ENCODE measurements around the gene ACAP3. TPM values are rescaled to one million over a fixed set of nuclear protein-coding genes. Genes with fewer than 3 reads are reported as not detected.

Gene ACAP3
- total and polyA plus RNA-seq, 4 donors = 58.7 to 265 (median 146) TPM

DNA sequence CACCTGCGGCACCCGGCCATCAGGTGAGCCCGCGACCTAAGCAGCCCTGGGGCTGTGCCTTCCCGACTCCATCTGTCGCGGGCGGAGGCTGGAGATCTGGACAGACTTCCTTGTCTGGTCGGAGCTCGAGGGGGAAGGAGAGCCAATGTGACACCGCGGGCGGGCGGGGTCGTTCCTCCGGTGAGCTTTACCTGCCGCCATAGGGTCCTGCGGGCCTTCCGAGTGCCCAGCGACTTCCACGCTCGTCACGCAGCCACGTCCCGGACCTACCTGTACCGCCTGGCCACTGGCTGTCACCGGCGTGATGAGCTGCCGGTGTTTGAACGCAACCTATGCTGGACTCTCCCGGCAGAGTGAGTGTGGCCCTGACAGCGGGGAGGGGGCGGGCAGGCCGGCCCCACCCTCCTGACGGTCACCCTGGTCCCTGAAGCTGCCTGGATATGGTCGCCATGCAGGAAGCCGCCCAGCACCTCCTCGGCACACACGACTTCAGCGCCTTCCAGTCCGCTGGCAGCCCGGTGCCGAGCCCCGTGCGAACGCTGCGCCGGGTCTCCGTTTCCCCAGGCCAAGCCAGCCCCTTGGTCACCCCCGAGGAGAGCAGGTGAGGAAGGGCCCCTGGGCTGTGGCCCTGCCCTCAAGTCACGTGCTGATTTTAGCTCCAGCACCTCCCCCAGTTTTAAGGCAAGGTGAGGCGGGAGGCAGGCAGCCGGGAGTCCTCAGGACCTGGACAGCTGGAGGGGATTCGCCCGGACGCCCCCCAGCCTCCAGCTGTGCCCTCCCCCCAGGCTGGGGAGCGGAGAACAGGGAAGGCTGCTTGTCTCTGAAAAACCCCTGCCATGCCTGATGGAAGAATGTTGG lies 1.8 kb upstream of the ACAP3 start:
- no peak overlapping the region for H3K27ac ChIP-seq (ENCODE audit: low read depth, low read length)

GRCh38 chr1:1308756-1309250 lies 1.1 kb upstream of the ACAP3 start:
- no peaks in the 10 kb centered on the region for H3K9me3 ChIP-seq (ENCODE audit: control insufficient read depth, insufficient read depth, low read length)

More for the DNA sequence above, 1.8 kb upstream of the ACAP3 start:
- H3K4me3 ChIP-seq (ENCODE audit: low read depth, low read length) = peak overlapping the region; percentile 40
- peaks cover 71% of the 10 kb centered on the region for H3K36me3 ChIP-seq (ENCODE audit: control insufficient read depth, insufficient read depth, low read length)
- peaks cover 43% of the 10 kb centered on the region for H3K4me1 ChIP-seq (ENCODE audit: control insufficient read depth, insufficient read depth, low read length)
- 18% methylated on average over 55 of the region's 57 CpGs for WGBS (ENCODE audit: insufficient coverage)
- no peaks in the 10 kb centered on the region for H3K27me3 ChIP-seq (ENCODE audit: control insufficient read depth, insufficient read depth, low read length)
- no peaks in the 10 kb centered on the region for H3K9me3 ChIP-seq (ENCODE audit: control insufficient read depth, insufficient read depth, low read length)
- no peak for DNase-seq (ENCODE audit: low read depth in 4 of 6, low spot score in 6 of 6)

GRCh38 chr1:1307261-1307922 lies 338 bp downstream of the ACAP3 start:
- H3K36me3 ChIP-seq (ENCODE audit: control insufficient read depth, insufficient read depth, low read length) = peaks cover 70% of the 10 kb centered on the region
- under 1% methylated on average over 83 of the region's 83 CpGs for WGBS (ENCODE audit: insufficient coverage)
- peak overlapping the region; percentile 72 for H3K4me3 ChIP-seq (ENCODE audit: low read depth, low read length)
- H3K27ac ChIP-seq (ENCODE audit: low read depth, low read length) = peak overlapping the region; percentile 67
- no peaks in the 10 kb centered on the region for H3K9me3 ChIP-seq (ENCODE audit: control insufficient read depth, insufficient read depth, low read length)
- peaks cover 63% of the 10 kb centered on the region for H3K4me1 ChIP-seq (ENCODE audit: control insufficient read depth, insufficient read depth, low read length)
- H3K27me3 ChIP-seq (ENCODE audit: control insufficient read depth, insufficient read depth, low read length) = no peaks in the 10 kb centered on the region
- DNase-seq (ENCODE audit: low read depth in 4 of 6, low spot score in 6 of 6) = no peak

More at GRCh38 chr1:1308756-1309250, 1.1 kb upstream of the ACAP3 start:
- Histone ChIP-seq H3K27me3 (ENCODE audit: control insufficient read depth, insufficient read depth, low read length) (no peaks in the 10 kb centered on the region), H3K4me3 (ENCODE audit: low read depth, low read length) (peak overlapping the region; percentile 50), H3K36me3 (ENCODE audit: control insufficient read depth, insufficient read depth, low read length) (peaks cover 70% of the 10 kb centered on the region), H3K4me1 (ENCODE audit: control insufficient read depth, insufficient read depth, low read length) (peaks cover 50% of the 10 kb centered on the region), H3K27ac (ENCODE audit: low read depth, low read length) (peak overlapping the region; percentile 57)
- WGBS (ENCODE audit: insufficient coverage) = 0% methylated on average over 66 of the region's 66 CpGs
- DNase-seq (ENCODE audit: low read depth in 4 of 6, low spot score in 6 of 6) = peak in 1 of 6 donors; percentile 29

DNA sequence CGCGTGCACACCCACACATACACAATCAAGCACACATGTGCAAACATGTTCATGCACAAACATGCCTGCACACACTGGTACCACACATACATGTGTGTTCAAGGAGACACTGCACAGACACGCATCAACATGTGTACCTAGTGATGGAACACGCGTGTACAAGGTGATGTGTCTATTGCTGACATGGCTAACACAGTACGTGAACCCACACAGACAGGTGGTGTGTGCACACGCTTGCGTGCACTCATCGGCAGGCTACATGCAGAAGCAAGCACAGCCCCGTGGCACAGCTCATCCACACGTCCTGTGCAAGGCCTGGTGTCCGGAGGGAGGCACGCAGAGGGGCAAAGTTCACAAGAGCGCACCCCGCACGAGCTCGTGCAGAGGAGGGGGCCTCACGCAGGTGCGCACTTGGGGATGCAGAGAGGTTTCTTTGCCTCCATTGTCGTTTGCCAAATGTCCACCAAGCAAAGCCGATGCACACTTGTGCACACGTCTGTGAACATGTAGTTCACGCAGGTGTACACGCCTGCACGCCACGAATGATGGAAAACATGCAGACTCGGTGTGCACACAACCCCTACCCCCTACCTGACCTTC lies 969 bp downstream of the ACAP3 start:
- peaks cover 69% of the 10 kb centered on the region for H3K4me1 ChIP-seq (ENCODE audit: control insufficient read depth, insufficient read depth, low read length)
- H3K27me3 ChIP-seq (ENCODE audit: control insufficient read depth, insufficient read depth, low read length) = no peaks in the 10 kb centered on the region
- DNase-seq (ENCODE audit: low read depth in 4 of 6, low spot score in 6 of 6) = peak in 2 of 6 donors; percentile 28 to 37
- peaks cover 70% of the 10 kb centered on the region for H3K36me3 ChIP-seq (ENCODE audit: control insufficient read depth, insufficient read depth, low read length)
- H3K27ac ChIP-seq (ENCODE audit: low read depth, low read length) = peak overlapping the region; percentile 91
- H3K4me3 ChIP-seq (ENCODE audit: low read depth, low read length) = peak overlapping the region; percentile 72
- WGBS (ENCODE audit: insufficient coverage) = 21% methylated on average over 27 of the region's 27 CpGs
- H3K9me3 ChIP-seq (ENCODE audit: control insufficient read depth, insufficient read depth, low read length) = no peaks in the 10 kb centered on the region

DNA sequence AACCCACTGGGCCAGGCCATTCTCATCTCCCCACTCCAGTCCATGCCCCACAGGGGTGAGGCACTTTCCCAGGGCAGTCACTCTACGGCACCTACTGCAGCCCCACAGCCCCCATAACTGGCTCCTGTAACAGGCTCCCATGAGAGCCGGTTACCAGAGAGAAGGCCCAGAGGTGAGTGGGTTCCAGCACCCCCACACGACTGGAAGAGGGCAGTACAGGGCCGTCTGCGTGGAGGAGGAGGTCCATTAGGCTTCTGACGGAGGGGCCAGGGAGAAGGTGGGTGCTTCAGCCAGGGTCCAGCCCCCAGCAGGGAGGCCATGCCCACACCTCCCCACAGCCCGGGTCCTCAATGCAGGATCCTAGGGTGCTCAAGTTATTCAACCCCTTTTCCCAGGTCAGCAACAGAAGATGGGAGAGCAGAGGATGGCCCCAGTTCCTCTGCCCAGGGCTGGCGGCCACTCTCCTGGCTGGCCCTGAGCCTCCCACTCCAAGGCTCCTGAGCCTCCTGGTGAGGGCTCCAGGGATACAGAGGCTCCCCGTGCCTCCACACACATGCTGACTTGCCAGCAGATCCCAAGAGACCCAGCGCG lies 1.6 kb downstream of the ACAP3 start:
- peak overlapping the region; percentile 72 for H3K4me3 ChIP-seq (ENCODE audit: low read depth, low read length)
- peak in 1 of 6 donors; percentile 29 for DNase-seq (ENCODE audit: low read depth in 4 of 6, low spot score in 6 of 6)
- 28% methylated on average over 6 of the region's 11 CpGs for WGBS (ENCODE audit: insufficient coverage)
- peaks cover 71% of the 10 kb centered on the region for H3K4me1 ChIP-seq (ENCODE audit: control insufficient read depth, insufficient read depth, low read length)
- H3K27ac ChIP-seq (ENCODE audit: low read depth, low read length) = peak overlapping the region; percentile 91
- no peaks in the 10 kb centered on the region for H3K9me3 ChIP-seq (ENCODE audit: control insufficient read depth, insufficient read depth, low read length)
- no peaks in the 10 kb centered on the region for H3K27me3 ChIP-seq (ENCODE audit: control insufficient read depth, insufficient read depth, low read length)
- H3K36me3 ChIP-seq (ENCODE audit: control insufficient read depth, insufficient read depth, low read length) = peaks cover 70% of the 10 kb centered on the region

DNA sequence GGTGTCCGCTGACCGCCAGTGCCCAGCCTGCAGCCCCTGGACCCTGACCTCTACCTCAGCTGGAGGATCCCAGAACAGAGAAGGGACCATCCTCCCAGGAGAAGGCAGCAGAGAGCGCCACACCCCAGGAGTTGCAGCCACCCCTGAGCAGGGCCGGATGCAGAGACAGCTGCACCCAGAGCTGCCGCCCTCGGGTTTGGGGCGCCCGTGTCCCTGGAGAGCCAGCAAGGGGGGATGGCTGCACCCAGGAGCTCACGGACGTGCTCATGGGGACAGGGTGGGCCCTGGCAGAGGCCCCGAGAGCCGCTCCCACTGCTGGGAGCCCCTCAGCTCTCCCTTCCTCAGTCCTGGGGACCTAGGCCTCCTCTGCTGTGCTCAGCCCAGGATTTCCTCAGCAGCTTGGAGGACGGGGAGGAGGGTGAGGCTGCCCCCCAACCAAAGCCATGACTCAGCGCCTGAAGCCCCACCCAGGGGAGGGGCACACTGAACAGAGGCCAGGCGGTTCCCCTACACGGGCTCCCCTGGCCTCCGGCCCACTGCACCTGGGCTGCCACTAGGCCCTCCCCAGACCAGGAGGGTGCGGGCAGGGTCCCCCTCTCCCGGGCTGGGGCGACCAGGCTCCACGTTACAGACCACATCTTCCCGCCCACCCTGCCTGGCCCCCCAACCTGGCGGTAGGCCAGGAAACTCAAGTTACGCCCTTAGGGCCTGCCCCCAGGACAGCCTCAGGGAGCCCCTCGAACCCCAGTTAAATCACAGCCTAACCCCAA lies 2.2 kb downstream of the ACAP3 start:
- Histone ChIP-seq H3K9me3 (ENCODE audit: control insufficient read depth, insufficient read depth, low read length) (no peaks in the 10 kb centered on the region), H3K4me1 (ENCODE audit: control insufficient read depth, insufficient read depth, low read length) (peaks cover 73% of the 10 kb centered on the region), H3K27me3 (ENCODE audit: control insufficient read depth, insufficient read depth, low read length) (no peaks in the 10 kb centered on the region), H3K27ac (ENCODE audit: low read depth, low read length) (peak overlapping the region; percentile 91), H3K4me3 (ENCODE audit: low read depth, low read length) (peak overlapping the region; percentile 72), H3K36me3 (ENCODE audit: control insufficient read depth, insufficient read depth, low read length) (peaks cover 70% of the 10 kb centered on the region)
- 33% methylated on average over 25 of the region's 25 CpGs for WGBS (ENCODE audit: insufficient coverage)
- DNase-seq (ENCODE audit: low read depth in 4 of 6, low spot score in 6 of 6) = peak in 1 of 6 donors; percentile 64

- H3K27me3 ChIP-seq (ENCODE audit: control insufficient read depth, insufficient read depth, low read length) = no peaks in the 10 kb centered on the region
- H3K4me1 ChIP-seq (ENCODE audit: control insufficient read depth, insufficient read depth, low read length) = peaks cover 74% of the 10 kb centered on the region
- H3K36me3 ChIP-seq (ENCODE audit: control insufficient read depth, insufficient read depth, low read length) = peaks cover 70% of the 10 kb centered on the region
- H3K27ac ChIP-seq (ENCODE audit: low read depth, low read length) = peak overlapping the region; percentile 91
- peak overlapping the region; percentile 72 for H3K4me3 ChIP-seq (ENCODE audit: low read depth, low read length)
- peak in 5 of 6 donors; percentile 72 to 96 (median 80) for DNase-seq (ENCODE audit: low read depth in 4 of 6, low spot score in 6 of 6)
- 7% methylated on average over 24 of the region's 29 CpGs for WGBS (ENCODE audit: insufficient coverage)
- no peaks in the 10 kb centered on the region for H3K9me3 ChIP-seq (ENCODE audit: control insufficient read depth, insufficient read depth, low read length)
Observed at GRCh38 chr1:1304331-1305299, 3.1 kb downstream of the ACAP3 start.

- peaks cover 76% of the 10 kb centered on the region for H3K4me1 ChIP-seq (ENCODE audit: control insufficient read depth, insufficient read depth, low read length)
Observed at GRCh38 chr1:1303736-1304135, 4.0 kb downstream of the ACAP3 start.

More at GRCh38 chr1:1303736-1304135, 4.0 kb downstream of the ACAP3 start:
- H3K9me3 ChIP-seq (ENCODE audit: control insufficient read depth, insufficient read depth, low read length) = no peaks in the 10 kb centered on the region
- no peak for DNase-seq (ENCODE audit: low read depth in 4 of 6, low spot score in 6 of 6)
- no peaks in the 10 kb centered on the region for H3K27me3 ChIP-seq (ENCODE audit: control insufficient read depth, insufficient read depth, low read length)
- H3K4me3 ChIP-seq (ENCODE audit: low read depth, low read length) = no peak overlapping the region
- no peak overlapping the region for H3K27ac ChIP-seq (ENCODE audit: low read depth, low read length)
- WGBS (ENCODE audit: insufficient coverage) = 66% methylated on average over 11 of the region's 13 CpGs
- H3K36me3 ChIP-seq (ENCODE audit: control insufficient read depth, insufficient read depth, low read length) = peaks cover 73% of the 10 kb centered on the region

All from spinal cord (tissue), 10 donors.